Measurements from ENCODE around the gene TMEM273. TPM values are rescaled to one million over a fixed set of nuclear protein-coding genes. Genes with fewer than 3 reads are reported as not detected.
A peak's percentile ranks its signal among the peaks of the same experiment; 100 is the strongest.

The TMEM273 gene
- total and polyA plus RNA-seq, 4 donors = 12.0 to 41.8 (median 17.5) TPM

- ATAC-seq (ENCODE audit: insufficient read depth, low FRiP score) (no peak), DNase-seq (peak in 1 of 3 donors; percentile 15)
- Histone ChIP-seq H3K9me3 (ENCODE audit: control insufficient read depth in 4 of 4, insufficient read depth in 3 of 4, low read length in 3 of 4) (peaks cover 0 to 3% (median 0%) of the 10 kb centered on the region in 4 donors), H3K9ac (ENCODE audit: insufficient read depth in 1 of 2, low read length in 2 of 2) (no peak overlapping the region), H3K27ac (ENCODE audit: low read depth in 1 of 2, low read length in 1 of 2) (no peak overlapping the region), H3K4me1 (ENCODE audit: control insufficient read depth in 5 of 5, insufficient read depth in 5 of 5, low read length in 5 of 5) (peaks cover 0 to 3% (median 0%) of the 10 kb centered on the region in 5 donors), H3K36me3 (ENCODE audit: control insufficient read depth in 4 of 4, insufficient read depth in 4 of 4, low read length in 4 of 4) (no peaks in the 10 kb centered on the region), H3K27me3 (ENCODE audit: control insufficient read depth in 3 of 3, insufficient read depth in 3 of 3, low read length in 2 of 3) (peaks cover 0 to 4% (median 0%) of the 10 kb centered on the region in 3 donors), H3K4me3 (no peak overlapping the region)
- 80% methylated on average over 14 of the region's 14 CpGs for WGBS, 2 donors
- TF ChIP-seq CTCF (IDR thresholded peaks at IDR 0.05; ENCODE audit: control extremely low read depth, extremely low read depth) = no peak
Observed at GRCh38 chr10:49166484-49167400, 21.4 kb downstream of the TMEM273 start.

GRCh38 chr10:49165821-49166483, 22.2 kb downstream of the TMEM273 start:
- TF ChIP-seq CTCF (IDR thresholded peaks at IDR 0.05; ENCODE audit: control extremely low read depth, extremely low read depth) = no peak
- Histone ChIP-seq H3K9me3 (ENCODE audit: control insufficient read depth in 4 of 4, insufficient read depth in 3 of 4, low read length in 3 of 4) (peaks cover 0 to 3% (median 0%) of the 10 kb centered on the region in 4 donors), H3K4me1 (ENCODE audit: control insufficient read depth in 5 of 5, insufficient read depth in 5 of 5, low read length in 5 of 5) (peaks cover 0 to 3% (median 0%) of the 10 kb centered on the region in 5 donors), H3K27me3 (ENCODE audit: control insufficient read depth in 3 of 3, insufficient read depth in 3 of 3, low read length in 2 of 3) (peaks cover 0 to 4% (median 0%) of the 10 kb centered on the region in 3 donors), H3K27ac (ENCODE audit: low read depth in 1 of 2, low read length in 1 of 2) (no peak overlapping the region), H3K36me3 (ENCODE audit: control insufficient read depth in 4 of 4, insufficient read depth in 4 of 4, low read length in 4 of 4) (no peaks in the 10 kb centered on the region), H3K9ac (ENCODE audit: insufficient read depth in 1 of 2, low read length in 2 of 2) (no peak overlapping the region), H3K4me3 (no peak overlapping the region)
- ATAC-seq (ENCODE audit: insufficient read depth, low FRiP score) (no peak), DNase-seq (no peak)
- WGBS, 2 donors = 86 to 92% methylated on average over 14 of the region's 14 CpGs

GRCh38 chr10:49165259-49165658, 22.9 kb downstream of the TMEM273 start:
- H3K9ac ChIP-seq (ENCODE audit: insufficient read depth in 1 of 2, low read length in 2 of 2) = no peak overlapping the region
- ATAC-seq (ENCODE audit: insufficient read depth, low FRiP score) (no peak), DNase-seq (no peak)
- H3K9me3 ChIP-seq (ENCODE audit: control insufficient read depth in 4 of 4, insufficient read depth in 3 of 4, low read length in 3 of 4) = peaks cover 0 to 3% (median 0%) of the 10 kb centered on the region in 4 donors
- H3K36me3 ChIP-seq (ENCODE audit: control insufficient read depth in 4 of 4, insufficient read depth in 4 of 4, low read length in 4 of 4) = peaks cover 0 to 2% (median 0%) of the 10 kb centered on the region in 4 donors
- no peak overlapping the region for H3K27ac ChIP-seq (ENCODE audit: low read depth in 1 of 2, low read length in 1 of 2)
- 89 to 90% methylated on average over 7 of the region's 7 CpGs for WGBS, 2 donors
- peaks cover 0 to 4% (median 0%) of the 10 kb centered on the region in 3 donors for H3K27me3 ChIP-seq (ENCODE audit: control insufficient read depth in 3 of 3, insufficient read depth in 3 of 3, low read length in 2 of 3)
- H3K4me3 ChIP-seq = no peak overlapping the region
- H3K4me1 ChIP-seq (ENCODE audit: control insufficient read depth in 5 of 5, insufficient read depth in 5 of 5, low read length in 5 of 5) = peaks cover 0 to 3% (median 0%) of the 10 kb centered on the region in 5 donors
- no peak for TF ChIP-seq CTCF (IDR thresholded peaks at IDR 0.05; ENCODE audit: control extremely low read depth, extremely low read depth)
